H1 (cell line): ENCODE results near the gene EEF2. TPM values are rescaled to one million over a fixed set of nuclear protein-coding genes. Genes with fewer than 3 reads are reported as not detected.

ENCODE experiments used
- CTCF ChIA-PET: fragments of 300-600 bp; sonication (Branson Sonifier 250); formaldehyde crosslinking; loops from one replicate; lab custom pipeline; 2021; ENCODE audit not compliant: partially characterized antibody; lab: Charles Lee
- POLR2A ChIA-PET: fragments of 300-600 bp; sonication (Branson Sonifier 250); formaldehyde crosslinking; loops from one replicate; lab custom pipeline; 2021; ENCODE audit warnings: inconsistent platforms; ENCODE audit not compliant: partially characterized antibody; lab: Charles Lee
- DNase-seq, 2 experiments: peaks; one replicate each; pipeline versions ENCODE4 v3.0.0 to v3.0.0-alpha.2; 2010 to 2022; ENCODE audit warnings: low spot score in 2 of 2, low read depth in 1 of 2, mixed read lengths in 1 of 2
- FAIRE-seq: peaks from 2 replicates; lab custom pipeline; 2011; peaks lifted over from hg19 to GRCh38; lab: Jason Lieb, UNC
- H2AFZ ChIP-seq: 2 replicates; pipeline ENCODE4 v1.8.1; 2012; ENCODE audit warnings: low read length, inconsistent platforms
- H2AK5ac ChIP-seq: 2 replicates; pipeline ENCODE4 v1.6.1; 2013; ENCODE audit warnings: low read depth, low read length
- H2BK120ac ChIP-seq: replicated peaks from 2 replicates; pipeline ENCODE3; 2013; ENCODE audit warnings: low read depth, low read length, inconsistent platforms
- H2BK12ac ChIP-seq: 2 replicates; pipeline ENCODE4 v1.6.1; 2013; ENCODE audit warnings: low read depth, low read length
- H2BK15ac ChIP-seq: 2 replicates; pipeline ENCODE4 v1.6.1; 2013; ENCODE audit warnings: low read length
- H2BK20ac ChIP-seq: 2 replicates; pipeline ENCODE4 v1.6.1; 2013; ENCODE audit warnings: low read length
- H2BK5ac ChIP-seq: 2 replicates; pipeline ENCODE4 v1.6.1; 2013; ENCODE audit warnings: low read depth, low read length
- H3K14ac ChIP-seq: 2 replicates; pipeline ENCODE4 v1.6.1; 2013; ENCODE audit warnings: inconsistent platforms; ENCODE audit not compliant: insufficient read length
- H3K18ac ChIP-seq: 2 replicates; pipeline ENCODE4 v1.6.1; 2013; ENCODE audit warnings: low read length; ENCODE audit errors: extremely low read depth
- H3K23ac ChIP-seq: 2 replicates; pipeline ENCODE4 v1.6.1; 2013; ENCODE audit warnings: inconsistent platforms; ENCODE audit not compliant: insufficient read length
- H3K23me2 ChIP-seq: 2 replicates; pipeline ENCODE4 v1.6.1; 2013; ENCODE audit warnings: low read depth, low read length
- H3K27ac ChIP-seq: 2 replicates; pipeline ENCODE4 v1.6.1; 2011; ENCODE audit warnings: low read depth, low read length, inconsistent platforms
- H3K27me3 ChIP-seq, 4 experiments: replicated peaks in 1 of 4; 1 replicate in 1 of 4; 2 replicates in 3 of 4; pipeline versions ENCODE4 v1.6.1 to v1.8.1; 2011 to 2013; ENCODE audit warnings: low read length in 3 of 4, mild to moderate bottlenecking in 3 of 4, inconsistent platforms in 2 of 4, mixed read lengths in 2 of 4, moderate library complexity in 1 of 4; ENCODE audit not compliant: control insufficient read depth in 3 of 4, insufficient read depth in 3 of 4; ENCODE audit errors: extremely low read depth in 1 of 4
- H3K36me3 ChIP-seq, 4 experiments: 2 replicates each; pipeline versions ENCODE4 v1.6.1 to v1.8.1; 2011 to 2013; ENCODE audit warnings: mild to moderate bottlenecking in 4 of 4, low read length in 3 of 4, moderate library complexity in 2 of 4, control low read depth in 1 of 4, inconsistent platforms in 1 of 4; ENCODE audit not compliant: insufficient read depth in 4 of 4, control insufficient read depth in 2 of 4
- H3K4ac ChIP-seq: replicated peaks from 2 replicates; pipeline ENCODE3; 2013; ENCODE audit warnings: low read length, low read depth, mixed read lengths, inconsistent platforms; ENCODE audit not compliant: insufficient read length
- H3K4me1 ChIP-seq, 4 experiments: replicated peaks in 1 of 4; 1 replicate in 1 of 4; 2 replicates in 3 of 4; pipeline versions ENCODE4 v1.6.1 to v1.8.1; 2011 to 2013; ENCODE audit warnings: low read length in 3 of 4, inconsistent platforms in 2 of 4, mixed read lengths in 1 of 4; ENCODE audit not compliant: insufficient read depth in 4 of 4, control insufficient read depth in 3 of 4
- H3K4me2 ChIP-seq, 2 experiments: 2 replicates each; pipeline versions ENCODE4 v1.6.1 to v1.8.1; 2011 to 2013; ENCODE audit warnings: low read depth in 2 of 2, low read length in 2 of 2, control low read depth in 1 of 2, inconsistent platforms in 1 of 2, mild to moderate bottlenecking in 1 of 2; ENCODE audit not compliant: insufficient read depth in 1 of 2
- H3K4me3 ChIP-seq, 4 experiments: fragments of 200-600, 300-600 bp in 1 of 4; sonication (generic), shearing (Covaris generic), sonication (Bioruptor Twin) in 1 of 4; 2 replicates each; pipeline versions ENCODE4 v1.5.1 to v1.8.1; 2011 to 2016; ENCODE audit warnings: low read length in 4 of 4, low read depth in 3 of 4, control low read depth in 2 of 4, inconsistent platforms in 2 of 4, mild to moderate bottlenecking in 2 of 4, mixed read lengths in 1 of 4, moderate library complexity in 1 of 4; ENCODE audit not compliant: insufficient read depth in 2 of 4; ENCODE audit errors: extremely low read depth in 1 of 4
- H3K56ac ChIP-seq: replicated peaks from 2 replicates; pipeline ENCODE3; 2013; ENCODE audit warnings: low read depth, mild to moderate bottlenecking, mixed read lengths, low read length, inconsistent platforms; ENCODE audit not compliant: insufficient read length
- H3K79me1 ChIP-seq: 2 replicates; pipeline ENCODE4 v1.6.1; 2013; ENCODE audit warnings: low read depth, low read length, control low read depth
- H3K79me2 ChIP-seq, 2 experiments: 2 replicates each; pipeline versions ENCODE4 v1.6.1 to v1.8.1; 2012 to 2013; ENCODE audit warnings: low read length in 2 of 2, mild to moderate bottlenecking in 2 of 2, inconsistent platforms in 1 of 2; ENCODE audit not compliant: insufficient read depth in 2 of 2, control insufficient read depth in 1 of 2
- H3K9ac ChIP-seq, 4 experiments: replicated peaks in 1 of 4; 1 replicate in 1 of 4; 2 replicates in 3 of 4; pipeline versions ENCODE4 v1.6.1 to v1.8.1; 2011 to 2013; ENCODE audit warnings: low read depth in 3 of 4, low read length in 3 of 4, control low read depth in 2 of 4, mild to moderate bottlenecking in 2 of 4, moderate library complexity in 2 of 4, inconsistent platforms in 1 of 4; ENCODE audit errors: extremely low read depth in 1 of 4
- H3K9me3 ChIP-seq, 2 experiments: 2 replicates each; pipeline versions ENCODE4 v1.6.1 to v1.8.1; 2012 to 2013; ENCODE audit warnings: mild to moderate bottlenecking in 2 of 2, moderate library complexity in 2 of 2, control low read depth in 1 of 2, inconsistent platforms in 1 of 2, low read depth in 1 of 2, low read length in 1 of 2, mixed read lengths in 1 of 2; ENCODE audit not compliant: insufficient read depth in 2 of 2
- H4K20me1 ChIP-seq, 2 experiments: replicated peaks in 1 of 2; 2 replicates each; pipeline versions ENCODE3 to v1.8.1; 2011 to 2013; ENCODE audit warnings: inconsistent platforms in 2 of 2, low read length in 2 of 2, mild to moderate bottlenecking in 1 of 2; ENCODE audit not compliant: insufficient read depth in 2 of 2, control insufficient read depth in 1 of 2
- H4K5ac ChIP-seq: 2 replicates; pipeline ENCODE4 v1.6.1; 2013; ENCODE audit warnings: low read length, low read depth, mixed read lengths, inconsistent platforms; ENCODE audit not compliant: insufficient read length
- H4K8ac ChIP-seq: 2 replicates; pipeline ENCODE4 v1.8.0; 2013; ENCODE audit warnings: mild to moderate bottlenecking, moderate library complexity, low read length, inconsistent platforms; ENCODE audit not compliant: insufficient read depth; ENCODE audit errors: extremely low read depth
- H4K91ac ChIP-seq: replicated peaks from 2 replicates; pipeline ENCODE3; 2013; ENCODE audit warnings: low read length, mixed read lengths, inconsistent platforms; ENCODE audit not compliant: insufficient read length
- ASH2L ChIP-seq: fragments of 200-600, 300-600 bp; sonication (generic); IDR thresholded peaks from one replicate; pipeline ENCODE4 v1.7.1; 2017; ENCODE audit warnings: low read length
- CBX8 ChIP-seq: fragments of 300-800, 300-1000 bp; sonication (generic); IDR thresholded peaks from 2 replicates; pipeline ENCODE4 v1.7.1; 2016; ENCODE audit warnings: low read depth, low read length, borderline replicate concordance
- CHD2 ChIP-seq: IDR thresholded peaks from 2 replicates; pipeline ENCODE4 v1.6.1; 2012; ENCODE audit warnings: low read length, improper control_type of control experiment
- E2F6 ChIP-seq: IDR thresholded peaks from 2 replicates; pipeline ENCODE4 v1.6.1; 2012; ENCODE audit warnings: inconsistent platforms
- EP300 ChIP-seq, 2 experiments: IDR thresholded peaks; 1 replicate in 1 of 2; 2 replicates in 1 of 2; pipeline ENCODE4 v1.6.1; 2011 to 2012; ENCODE audit warnings: low read depth in 2 of 2, low read length in 2 of 2, mild to moderate bottlenecking in 2 of 2, borderline replicate concordance in 1 of 2, inconsistent platforms in 1 of 2, moderate library complexity in 1 of 2
- JUND ChIP-seq: IDR thresholded peaks from 2 replicates; pipeline ENCODE4 v1.6.1; 2011; ENCODE audit warnings: mild to moderate bottlenecking, improper control_type of control experiment, low read length
- POLR2A ChIP-seq, 2 experiments: IDR thresholded peaks; 1 replicate in 1 of 2; 2 replicates in 1 of 2; pipeline ENCODE4 v1.6.1; 2011; ENCODE audit warnings: low read depth in 2 of 2, low read length in 2 of 2, mild to moderate bottlenecking in 2 of 2; ENCODE audit errors: control extremely low read depth in 1 of 2
- RAD21 ChIP-seq, 2 experiments: IDR thresholded peaks in 1 of 2; conservative IDR thresholded peaks in 1 of 2; 2 replicates each; pipeline ENCODE4 v1.6.1; 2011; ENCODE audit warnings: low read depth in 2 of 2, low read length in 2 of 2, improper control_type of control experiment in 1 of 2, inconsistent platforms in 1 of 2, mild to moderate bottlenecking in 1 of 2, moderate library complexity in 1 of 2
- SP1 ChIP-seq: IDR thresholded peaks from 2 replicates; pipeline ENCODE4 v1.6.1; 2011; ENCODE audit warnings: low read depth, low read length
- WGBS, 2 experiments: shearing (Covaris generic) in 1 of 2; methylation state at CpG; one replicate each; pipeline versions ENCODE4 v1.1.6 to v1.1.7; 2013 to 2015; ENCODE audit warnings: low lambda C conversion rate in 2 of 2, mixed read lengths in 2 of 2, inconsistent platforms in 1 of 2, low coverage in 1 of 2, missing lambda C conversion rate in 1 of 2; ENCODE audit not compliant: insufficient replicate concordance in 2 of 2, insufficient coverage in 1 of 2, insufficient read length in 1 of 2; ENCODE audit errors: extremely low coverage in 1 of 2, missing lambda C conversion rate in 1 of 2; 5-methylcytosine and 5-hydroxymethylcytosine counted together
- polyA plus RNA-seq, 7 experiments: library from polyadenylated mRNA; depleted of rRNA in 3 of 7; stranded (reverse) in 5 of 7; unstranded in 2 of 7; fragments of >200 nt in 5 of 7; fragments of 200-250 nt in 2 of 7; gene quantifications; 1 replicate in 5 of 7; 2 replicates in 1 of 7; 4 replicates in 1 of 7; pipeline versions ENCODE4 v1.2.1 to v1.2.3, GENCODE V29; 2011 to 2013; ENCODE audit warnings: missing spikeins in 2 of 7, mixed read lengths in 2 of 7
- total RNA-seq: library from RNA; stranded (reverse); fragmentation: NEBNext Ultra II Directional; extraction: Animal tissue kit (Norgen Biotek cat#: 25700); gene quantifications from 2 replicates; pipeline ENCODE4 v1.2.1, GENCODE V29; 2021

Gene EEF2
- total and polyA plus RNA-seq, 2 of the 8 experiments (the other 6 are each of a cell fraction or from before 2014, with no cell fraction given), result 1,554 to 3,380 TPM

GRCh38 chr19:3932931-3933810 is 52.1 kb downstream of the EEF2 start, which contains the start of gene NMRK2:
TSS of gene NMRK2 (plus strand) at chr19:3933069. CDS start at chr19:3933672, 603 bp downstream.
- H3K4me2 ChIP-seq, result peak within 1 kb of the TSS; percentile 85 to 87
- peak within 1 kb of the TSS; percentile 67 to 84 (median 76) for H3K9ac ChIP-seq
- H4K8ac ChIP-seq, result peak within 1 kb of the TSS; percentile 85
- H3K56ac ChIP-seq, result peak within 1 kb of the TSS; percentile 98
- FAIRE-seq, result no peak
- 0 out of 8 replicates have a peak, but pooled peaks cover 0 to 3% (median 0%) of the 10 kb centered on the region in 4 experiments for H3K36me3 ChIP-seq
- no peaks in the 10 kb centered on the region; a peak in 1 of 7 replicates for H3K27me3 ChIP-seq
- H2BK120ac ChIP-seq, result no peak within 1 kb of the TSS
- peak within 1 kb of the TSS; percentile 94 for H4K5ac ChIP-seq
- no peak within 1 kb of the TSS for H2BK20ac ChIP-seq
- H3K9me3 ChIP-seq, result no peaks in the 10 kb centered on the region
- H2BK5ac ChIP-seq, result peak within 1 kb of the TSS; percentile 93; the same call in 1 of the 2 replicates
- no peaks in the 10 kb centered on the region for H3K79me1 ChIP-seq
- H3K79me2 ChIP-seq, result peaks cover 0 to 7% of the 10 kb centered on the region in 2 experiments; a peak in 1 of 4 replicates
- ChIA-PET CTCF (interaction anchor here (0.6 to 1.3 kb wide), 7 partner anchors 12 to 1176 kb away, joined by 3 to 6 read pairs (median 3); no protein-coding TSS in a partner anchor), POLR2A (interaction anchor here (0.5 to 5.7 kb wide), 27 partner anchors 9 to 494 kb away, joined by 3 to 63 read pairs (median 4); partner anchors contain the start of genes APBA3, ATCAY, DAPK3 and EEF2)
- H3K27ac ChIP-seq, result peak within 1 kb of the TSS; percentile 92; the same call in 1 of the 2 replicates
- peaks cover 0 to 2% of the 10 kb centered on the region in 2 experiments for H4K20me1 ChIP-seq
- H3K4me3 ChIP-seq, result peak within 1 kb of the TSS; percentile 75 to 96 (median 87)
- H2BK15ac ChIP-seq, result no peak within 1 kb of the TSS
- no peak within 1 kb of the TSS; the same call in 1 of the 2 replicates for H2BK12ac ChIP-seq
- H3K23me2 ChIP-seq, result peaks cover 3% of the 10 kb centered on the region; the same call in 1 of the 2 replicates
- peak within 1 kb of the TSS; percentile 16 for H3K14ac ChIP-seq
- peak; percentile 79 to 88 for DNase-seq
- no peak within 1 kb of the TSS for H3K23ac ChIP-seq
- no peak within 1 kb of the TSS for H2AK5ac ChIP-seq
- H3K4me1 ChIP-seq, result peaks cover 0 to 2% (median 0%) of the 10 kb centered on the region in 4 experiments; a peak in 1 of 7 replicates
- peak within 1 kb of the TSS; percentile 60 for H3K18ac ChIP-seq
- H3K4ac ChIP-seq, result peak within 1 kb of the TSS; percentile 78
- WGBS, 2 experiments, result 2% methylated on average over 24 of the region's 51 CpGs; no CpG with 5 or more reads in 1 of the 2 experiments
- no peak within 1 kb of the TSS for H4K91ac ChIP-seq
- peak within 1 kb of the TSS; percentile 83; the same call in 1 of the 2 replicates for H2AFZ ChIP-seq
- TF ChIP-seq RAD21 (IDR thresholded peaks at IDR 0.05 in 1 of 2, conservative IDR thresholded peaks at IDR 0.05 in 1 of 2; ENCODE audit: low read depth in 2 of 2, low read length in 2 of 2) (no peak), CHD2 (no peak), SP1 (no peak; the same call in 1 of the 2 replicates), E2F6 (peak; percentile 79), ASH2L (peak; percentile 82), POLR2A (IDR thresholded peaks at IDR 0.05; ENCODE audit: control extremely low read depth in 1 of 2, low read depth in 2 of 2, low read length in 2 of 2) (peak in 1 of 2 experiments; percentile 85; a peak in 2 of 3 replicates), JUND (peak; percentile 37; the same call in 1 of the 2 replicates), EP300 (IDR thresholded peaks at IDR 0.05; ENCODE audit: borderline replicate concordance in 1 of 2, low read depth in 2 of 2, low read length in 2 of 2) (0 out of 3 replicates have a peak, but pooled peaks of 1 of the 2 experiments have one; percentile 19), CBX8 (no peak)
